ENCODE data around the gene TPCN2.

- no peak for TF ChIP-seq CTCF (IDR thresholded peaks at IDR 0.05)
- TF ChIP-seq POLR2A (IDR thresholded peaks at IDR 0.05) = no peak
- TF ChIP-seq EP300 (IDR thresholded peaks at IDR 0.05) = no peak
- no peak for TF ChIP-seq POLR2AphosphoS5 (IDR thresholded peaks at IDR 0.05)
These were observed 112.3 kb downstream of the TPCN2 start for GRCh38 chr11:69161117-69161407.
